GM12878 (cell line): ENCODE measurements around the gene SLC13A3. TPM values are rescaled to one million over a fixed set of nuclear protein-coding genes. Genes with fewer than 3 reads are reported as not detected.

Source experiments
- BACH1 ChIP-seq: fragments of 450-650 bp; IDR thresholded peaks from 2 replicates; pipeline ENCODE4 v1.6.1; 2017; ENCODE audit warnings: mild to moderate bottlenecking, borderline replicate concordance
- BCL11A ChIP-seq: IDR thresholded peaks from 2 replicates; pipeline ENCODE4 v1.6.1; 2011; ENCODE audit warnings: low read depth, low read length
- CEBPB ChIP-seq, 2 experiments: fragments of 150-350 bp in 1 of 2; IDR thresholded peaks; 2 replicates each; pipeline ENCODE4 v1.6.1; 2012 to 2014; ENCODE audit warnings: low read depth in 2 of 2, low read length in 2 of 2, borderline replicate concordance in 1 of 2, inconsistent platforms in 1 of 2
- CHD1 ChIP-seq: IDR thresholded peaks from 2 replicates; pipeline ENCODE4 v1.6.1; 2012; ENCODE audit warnings: low read depth, low read length, improper control_type of control experiment
- CHD2 ChIP-seq: IDR thresholded peaks from 2 replicates; pipeline ENCODE4 v1.6.1; 2011; ENCODE audit warnings: low read depth, low read length, improper control_type of control experiment, borderline replicate concordance
- ETV6 ChIP-seq, 2 experiments: fragments of 450-650 bp in 1 of 2; IDR thresholded peaks in 1 of 2; conservative IDR thresholded peaks in 1 of 2; 2 replicates each; pipeline ENCODE4 v1.6.1; 2014; ENCODE audit warnings: antibody characterized with exemption in 1 of 2, borderline replicate concordance in 1 of 2, low read depth in 1 of 2, mild to moderate bottlenecking in 1 of 2, moderate library complexity in 1 of 2
- HCFC1 ChIP-seq: fragments of 150-350 bp; IDR thresholded peaks from 2 replicates; pipeline ENCODE4 v1.6.1; 2014; ENCODE audit warnings: low read length
- MEF2A ChIP-seq: IDR thresholded peaks from 2 replicates; pipeline ENCODE4 v1.6.1; 2011; ENCODE audit warnings: low read depth, mild to moderate bottlenecking, low read length, moderate library complexity; ENCODE audit not compliant: insufficient read depth
- MTA2 ChIP-seq: fragments of 450-650 bp; IDR thresholded peaks from 2 replicates; pipeline ENCODE4 v1.6.1; 2016; ENCODE audit warnings: low read depth, mild to moderate bottlenecking, moderate library complexity
- NFIC ChIP-seq: IDR thresholded peaks from 2 replicates; pipeline ENCODE4 v1.6.1; 2012; ENCODE audit warnings: low read depth, mild to moderate bottlenecking, inconsistent platforms, low read length, moderate library complexity
- NRF1 ChIP-seq: conservative IDR thresholded peaks from 2 replicates; pipeline ENCODE4 v1.6.1; 2011; ENCODE audit warnings: mild to moderate bottlenecking, low read depth, low read length, improper control_type of control experiment
- POLR2A ChIP-seq: IDR thresholded peaks from 2 replicates; pipeline ENCODE4 v1.6.1; 2011; ENCODE audit warnings: low read depth, mild to moderate bottlenecking, low read length
- RCOR1 ChIP-seq: conservative IDR thresholded peaks from 2 replicates; pipeline ENCODE4 v1.6.1; 2012; ENCODE audit warnings: low read depth, low read length, improper control_type of control experiment
- REST ChIP-seq: IDR thresholded peaks from 2 replicates; pipeline ENCODE4 v1.6.1; 2012; ENCODE audit warnings: mild to moderate bottlenecking, low read depth, low read length
- SPI1 ChIP-seq: IDR thresholded peaks from 2 replicates; pipeline ENCODE4 v1.6.1; 2011; ENCODE audit warnings: low read depth, mild to moderate bottlenecking, low read length, moderate library complexity, borderline replicate concordance; ENCODE audit not compliant: insufficient read depth
- SRF ChIP-seq, 2 experiments: IDR thresholded peaks; 2 replicates each; pipeline ENCODE4 v1.6.1; 2011; ENCODE audit warnings: low read depth in 2 of 2, low read length in 2 of 2, mild to moderate bottlenecking in 1 of 2, moderate library complexity in 1 of 2
- TCF3 ChIP-seq: IDR thresholded peaks from 2 replicates; pipeline ENCODE4 v1.6.1; 2012; ENCODE audit warnings: low read depth, mild to moderate bottlenecking, low read length, borderline replicate concordance; ENCODE audit not compliant: insufficient read depth
- polyA plus RNA-seq, 11 experiments: library from polyadenylated mRNA; depleted of rRNA in 4 of 11; unstranded in 6 of 11; stranded (reverse) in 5 of 11; fragments of >200 nt; fragmentation: Nextera tagmentation in 4 of 11; fragmentation: Illumina TruSeq in 1 of 11; extraction: Ambion mirVana in 4 of 11; extraction: Trizol in 1 of 11; gene quantifications; 1 replicate in 1 of 11; 2 replicates in 10 of 11; pipeline versions ENCODE4 v1.2.1 to v1.2.3, GENCODE V29; 2011 to 2016; ENCODE audit warnings: inconsistent platforms in 2 of 11, missing spikeins in 2 of 11, low read depth in 1 of 11
- total RNA-seq, 4 experiments: library from RNA; depleted of rRNA in 3 of 4; stranded (reverse); fragments of >200 nt in 3 of 4; fragmentation: Illumina TruSeq in 1 of 4; extraction: Trizol in 1 of 4; gene quantifications; 2 replicates each; pipeline versions ENCODE4 v1.2.1 to v1.2.3, GENCODE V29; 2013 to 2021
- TF ChIP-seq, protein P1 (sequence below): fragments of 150-350 bp; IDR thresholded peaks from 2 replicates; pipeline ENCODE4 v1.6.1; 2016; ENCODE audit warnings: low read depth, low read length
- TF ChIP-seq, protein P2 (sequence below): fragments of 450-650 bp; formaldehyde crosslinking; IDR thresholded peaks from 2 replicates; pipeline ENCODE4 v1.4.0; 2020; ENCODE audit warnings: mild to moderate bottlenecking, moderate library complexity

SLC13A3 gene
- total and polyA plus RNA-seq, 10 of the 15 experiments (the other 5 are each of a cell fraction or from before 2014, with no cell fraction given), result 0.03 to 0.76 (median 0.07) TPM; not detected in 4

- peak in 1 of 2 experiments; percentile 65; a peak in 2 of 4 replicates for TF ChIP-seq ETV6 (conservative IDR thresholded peaks at IDR 0.05 in 1 of 2, IDR thresholded peaks at IDR 0.05 in 1 of 2; ENCODE audit: borderline replicate concordance in 1 of 2, low read depth in 1 of 2)
- TF ChIP-seq POLR2A, result no peak
- TF ChIP-seq, protein P1, sequence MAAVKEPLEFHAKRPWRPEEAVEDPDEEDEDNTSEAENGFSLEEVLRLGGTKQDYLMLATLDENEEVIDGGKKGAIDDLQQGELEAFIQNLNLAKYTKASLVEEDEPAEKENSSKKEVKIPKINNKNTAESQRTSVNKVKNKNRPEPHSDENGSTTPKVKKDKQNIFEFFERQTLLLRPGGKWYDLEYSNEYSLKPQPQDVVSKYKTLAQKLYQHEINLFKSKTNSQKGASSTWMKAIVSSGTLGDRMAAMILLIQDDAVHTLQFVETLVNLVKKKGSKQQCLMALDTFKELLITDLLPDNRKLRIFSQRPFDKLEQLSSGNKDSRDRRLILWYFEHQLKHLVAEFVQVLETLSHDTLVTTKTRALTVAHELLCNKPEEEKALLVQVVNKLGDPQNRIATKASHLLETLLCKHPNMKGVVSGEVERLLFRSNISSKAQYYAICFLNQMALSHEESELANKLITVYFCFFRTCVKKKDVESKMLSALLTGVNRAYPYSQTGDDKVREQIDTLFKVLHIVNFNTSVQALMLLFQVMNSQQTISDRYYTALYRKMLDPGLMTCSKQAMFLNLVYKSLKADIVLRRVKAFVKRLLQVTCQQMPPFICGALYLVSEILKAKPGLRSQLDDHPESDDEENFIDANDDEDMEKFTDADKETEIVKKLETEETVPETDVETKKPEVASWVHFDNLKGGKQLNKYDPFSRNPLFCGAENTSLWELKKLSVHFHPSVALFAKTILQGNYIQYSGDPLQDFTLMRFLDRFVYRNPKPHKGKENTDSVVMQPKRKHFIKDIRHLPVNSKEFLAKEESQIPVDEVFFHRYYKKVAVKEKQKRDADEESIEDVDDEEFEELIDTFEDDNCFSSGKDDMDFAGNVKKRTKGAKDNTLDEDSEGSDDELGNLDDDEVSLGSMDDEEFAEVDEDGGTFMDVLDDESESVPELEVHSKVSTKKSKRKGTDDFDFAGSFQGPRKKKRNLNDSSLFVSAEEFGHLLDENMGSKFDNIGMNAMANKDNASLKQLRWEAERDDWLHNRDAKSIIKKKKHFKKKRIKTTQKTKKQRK, result no peak
- no peak for TF ChIP-seq HCFC1
- TF ChIP-seq NFIC, result peak; percentile 35; the same call in 1 of the 2 replicates
- TF ChIP-seq BCL11A, result 0 out of 2 replicates have a peak, but pooled peaks have one; percentile 27
- TF ChIP-seq CHD2, result no peak
- TF ChIP-seq MEF2A, result peak; percentile 74; the same call in 1 of the 2 replicates
- TF ChIP-seq NRF1, result no peak
- no peak for TF ChIP-seq CEBPB (IDR thresholded peaks at IDR 0.05; ENCODE audit: borderline replicate concordance in 1 of 2, low read depth in 2 of 2, low read length in 2 of 2)
- no peak for TF ChIP-seq SRF (IDR thresholded peaks at IDR 0.05; ENCODE audit: low read depth in 2 of 2, low read length in 2 of 2)
- TF ChIP-seq BACH1, result no peak
- no peak for TF ChIP-seq REST
- no peak for TF ChIP-seq RCOR1
- 0 out of 2 replicates have a peak, but pooled peaks have one; percentile 13 for TF ChIP-seq MTA2
- TF ChIP-seq, protein P2, sequence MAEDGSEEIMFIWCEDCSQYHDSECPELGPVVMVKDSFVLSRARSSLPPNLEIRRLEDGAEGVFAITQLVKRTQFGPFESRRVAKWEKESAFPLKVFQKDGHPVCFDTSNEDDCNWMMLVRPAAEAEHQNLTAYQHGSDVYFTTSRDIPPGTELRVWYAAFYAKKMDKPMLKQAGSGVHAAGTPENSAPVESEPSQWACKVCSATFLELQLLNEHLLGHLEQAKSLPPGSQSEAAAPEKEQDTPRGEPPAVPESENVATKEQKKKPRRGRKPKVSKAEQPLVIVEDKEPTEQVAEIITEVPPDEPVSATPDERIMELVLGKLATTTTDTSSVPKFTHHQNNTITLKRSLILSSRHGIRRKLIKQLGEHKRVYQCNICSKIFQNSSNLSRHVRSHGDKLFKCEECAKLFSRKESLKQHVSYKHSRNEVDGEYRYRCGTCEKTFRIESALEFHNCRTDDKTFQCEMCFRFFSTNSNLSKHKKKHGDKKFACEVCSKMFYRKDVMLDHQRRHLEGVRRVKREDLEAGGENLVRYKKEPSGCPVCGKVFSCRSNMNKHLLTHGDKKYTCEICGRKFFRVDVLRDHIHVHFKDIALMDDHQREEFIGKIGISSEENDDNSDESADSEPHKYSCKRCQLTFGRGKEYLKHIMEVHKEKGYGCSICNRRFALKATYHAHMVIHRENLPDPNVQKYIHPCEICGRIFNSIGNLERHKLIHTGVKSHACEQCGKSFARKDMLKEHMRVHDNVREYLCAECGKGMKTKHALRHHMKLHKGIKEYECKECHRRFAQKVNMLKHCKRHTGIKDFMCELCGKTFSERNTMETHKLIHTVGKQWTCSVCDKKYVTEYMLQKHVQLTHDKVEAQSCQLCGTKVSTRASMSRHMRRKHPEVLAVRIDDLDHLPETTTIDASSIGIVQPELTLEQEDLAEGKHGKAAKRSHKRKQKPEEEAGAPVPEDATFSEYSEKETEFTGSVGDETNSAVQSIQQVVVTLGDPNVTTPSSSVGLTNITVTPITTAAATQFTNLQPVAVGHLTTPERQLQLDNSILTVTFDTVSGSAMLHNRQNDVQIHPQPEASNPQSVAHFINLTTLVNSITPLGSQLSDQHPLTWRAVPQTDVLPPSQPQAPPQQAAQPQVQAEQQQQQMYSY (CRISPR knock-in tag), result no peak
- TF ChIP-seq SPI1, result peak; percentile 82
- TF ChIP-seq CHD1, result no peak
- TF ChIP-seq TCF3, result no peak
Observed at GRCh38 chr20:46545077-46545826, 106.0 kb downstream of the SLC13A3 start (continued).
